SK-MEL-5 (cell line): ENCODE data around the gene PTPRU. TPM values are rescaled to one million over a fixed set of nuclear protein-coding genes. Genes with fewer than 3 reads are reported as not detected.
A peak's percentile ranks its signal among the peaks of the same experiment; 100 is the strongest.
"Not testable (repeated sequence)": the region's sequence is repeated elsewhere in the genome, so short reads cannot be mapped to it uniquely, and the experiment has no call there.

ENCODE experiments used
- DNase-seq: peaks from one replicate; pipeline ENCODE4 v3.0.0-alpha.2; 2016; ENCODE audit warnings: low read depth, low spot score
- in situ Hi-C: cut with HindIII; loops from 2 replicates; pipeline ENCODE4 v1.10.0; 2016; ENCODE audit warnings: low sequenced_read_pairs, high pct_unique_total_duplicates, low pct_unique_long_range_greater_than_20kb
- total RNA-seq: library from RNA; depleted of rRNA; stranded (reverse); fragments of >200 nt; shearing (Covaris generic); gene quantifications from 2 replicates; pipeline ENCODE4 v1.2.3, GENCODE V29; 2014

The PTPRU gene
- total RNA-seq, 1 experiment from 2014 or later: 3.3 TPM

- in situ Hi-C loops: no loop called here
- DNase-seq: no peak
Observed at GRCh38 chr1:29213055-29213454, 23.3 kb upstream of the PTPRU start.

GRCh38 chr1:29217633-29218032 lies 18.7 kb upstream of the PTPRU start:
- DNase-seq: no peak
- in situ Hi-C loops: no loop called here

- in situ Hi-C loops: no loop called here
- no peak for DNase-seq
Observed at GRCh38 chr1:29218223-29218622, 18.1 kb upstream of the PTPRU start.

GRCh38 chr1:29221296-29221695 lies 15.0 kb upstream of the PTPRU start:
- no peak for DNase-seq
- in situ Hi-C loops: no loop called here

- DNase-seq, in situ Hi-C loops: not testable (repeated sequence)
Observed at GRCh38 chr1:29222260-29222659, 14.1 kb upstream of the PTPRU start.

- DNase-seq: no peak
- in situ Hi-C loops: no loop called here
Observed at GRCh38 chr1:29222686-29223085, 13.6 kb upstream of the PTPRU start.

- no peak for DNase-seq
- in situ Hi-C loops: no loop called here
Observed at GRCh38 chr1:29223521-29223920, 12.8 kb upstream of the PTPRU start.

GRCh38 chr1:29224356-29224837 lies 11.9 kb upstream of the PTPRU start:
- in situ Hi-C loops: no loop called here
- no peak for DNase-seq

- DNase-seq: no peak
- in situ Hi-C loops: no loop called here
Observed at GRCh38 chr1:29225361-29225760, 11.0 kb upstream of the PTPRU start.

GRCh38 chr1:29227511-29227910 lies 8.8 kb upstream of the PTPRU start:
- in situ Hi-C loops: no loop called here
- no peak for DNase-seq

- in situ Hi-C loops: no loop called here
Observed at GRCh38 chr1:29230204-29230552, 6.1 kb upstream of the PTPRU start.

GRCh38 chr1:29230553-29231378 lies 5.6 kb upstream of the PTPRU start, which contains the start of gene MECR:
MECR (minus strand) TSS chr1:29230934; CDS start chr1:29230906, 28 bp downstream.
- in situ Hi-C loops: no loop called here
- DNase-seq: peak; percentile 88

More at GRCh38 chr1:29230204-29230552, 6.1 kb upstream of the PTPRU start:
- no peak for DNase-seq

- in situ Hi-C loops: no loop called here
- DNase-seq: no peak
Observed at GRCh38 chr1:29232387-29232786, 3.9 kb upstream of the PTPRU start.

- in situ Hi-C loops: no loop called here
Observed at GRCh38 chr1:29233693-29234092, 2.6 kb upstream of the PTPRU start.

GRCh38 chr1:29234471-29234870 lies 1.9 kb upstream of the PTPRU start:
- DNase-seq: no peak
- in situ Hi-C loops: no loop called here

More at GRCh38 chr1:29233693-29234092, 2.6 kb upstream of the PTPRU start:
- DNase-seq: no peak

GRCh38 chr1:29234881-29235280 lies 1.4 kb upstream of the PTPRU start:
- in situ Hi-C loops, DNase-seq: not testable (repeated sequence)

GRCh38 chr1:29236712-29237128 lies 398 bp downstream of the PTPRU start:
- no peak for DNase-seq
- in situ Hi-C loops: no loop called here

- DNase-seq: no peak
- in situ Hi-C loops: no loop called here
Observed at GRCh38 chr1:29237129-29237821, 953 bp downstream of the PTPRU start.
